Endothelial cell of umbilical vein (primary cell): ENCODE results near the gene GRIN3A. TPM values are rescaled to one million over a fixed set of nuclear protein-coding genes. Genes with fewer than 3 reads are reported as not detected.

ENCODE experiments used
- BruUV-seq: library from RNA; stranded (reverse); fragments of 400-500 nt; replicated peaks from 2 replicates; lab custom pipeline; 2021; lab: Mats Ljungman, UMichigan
- CTCF ChIA-PET: fragments of 300-600, 350-600 bp; sonication (Branson Sonifier 250); formaldehyde crosslinking; loops from one replicate; lab custom pipeline; 2021; ENCODE audit warnings: antibody characterized with exemption, inconsistent platforms; lab: Charles Lee
- POLR2A ChIA-PET: fragments of 300-600, 350-600 bp; sonication (Branson Sonifier 250); formaldehyde crosslinking; loops from one replicate; lab custom pipeline; 2021; ENCODE audit warnings: antibody characterized with exemption, inconsistent platforms; lab: Charles Lee
- DNase-seq: peaks from one replicate; pipeline ENCODE4 v3.0.0-alpha.2; 2011; ENCODE audit warnings: low read depth, low spot score
- FAIRE-seq: peaks from 2 replicates; lab custom pipeline; 2011; peaks lifted over from hg19 to GRCh38; lab: Jason Lieb, UNC
- H2AFZ ChIP-seq: 2 replicates; pipeline ENCODE4 v1.6.0; 2012; ENCODE audit warnings: low read depth, low read length, control low read depth, inconsistent platforms
- H3K27ac ChIP-seq: 2 replicates; pipeline ENCODE4 v1.5.1; 2011; ENCODE audit warnings: low read depth, mild to moderate bottlenecking, control low read depth, low read length, moderate library complexity; ENCODE audit not compliant: insufficient read depth
- H3K27me3 ChIP-seq, 2 experiments: 2 replicates each; pipeline versions ENCODE4 v1.6.0 to v1.6.1; 2011; ENCODE audit warnings: low read length in 2 of 2, mixed read lengths in 1 of 2; ENCODE audit not compliant: control insufficient read depth in 2 of 2, insufficient read depth in 2 of 2
- H3K36me3 ChIP-seq, 2 experiments: 2 replicates in 1 of 2; 3 replicates in 1 of 2; pipeline ENCODE4 v1.5.1; 2011; ENCODE audit warnings: low read length in 2 of 2, mild to moderate bottlenecking in 1 of 2, moderate library complexity in 1 of 2; ENCODE audit not compliant: control insufficient read depth in 2 of 2, insufficient read depth in 2 of 2; ENCODE audit errors: extremely low read depth in 1 of 2
- H3K4me1 ChIP-seq: 3 replicates; pipeline ENCODE4 v1.5.1; 2011; ENCODE audit warnings: mild to moderate bottlenecking, low read length; ENCODE audit not compliant: control insufficient read depth, insufficient read depth; ENCODE audit errors: extremely low read depth
- H3K4me2 ChIP-seq: 2 replicates; pipeline ENCODE4 v1.6.1; 2011; ENCODE audit warnings: low read length, control low read depth, mixed read lengths; ENCODE audit not compliant: insufficient read depth
- H3K4me3 ChIP-seq, 3 experiments: fragments of 200-600 bp in 1 of 3; sonication (generic), shearing (Covaris generic) in 1 of 3; replicated peaks in 1 of 3; 2 replicates each; pipeline ENCODE4 v1.5.1; 2011 to 2016; ENCODE audit warnings: control low read depth in 3 of 3, low read length in 3 of 3, mild to moderate bottlenecking in 2 of 3, inconsistent platforms in 1 of 3, low read depth in 1 of 3, moderate library complexity in 1 of 3; ENCODE audit not compliant: insufficient read depth in 1 of 3
- H3K79me2 ChIP-seq: 2 replicates; pipeline ENCODE4 v1.6.0; 2012; ENCODE audit warnings: low read length, inconsistent platforms; ENCODE audit not compliant: control insufficient read depth, insufficient read depth
- H3K9ac ChIP-seq: replicated peaks from 2 replicates; pipeline ENCODE3; 2011; ENCODE audit warnings: low read length, control low read depth; ENCODE audit not compliant: insufficient read depth; ENCODE audit errors: extremely low read depth
- H3K9me1 ChIP-seq: replicated peaks from 3 replicates; pipeline ENCODE4 v1.6.0; 2011; ENCODE audit warnings: mild to moderate bottlenecking, low read length; ENCODE audit not compliant: control insufficient read depth, insufficient read depth; ENCODE audit errors: extremely low read depth
- H3K9me3 ChIP-seq: replicated peaks from 2 replicates; pipeline ENCODE4 v1.5.1; 2012; ENCODE audit warnings: low read length, inconsistent platforms; ENCODE audit not compliant: control insufficient read depth, insufficient read depth
- H4K20me1 ChIP-seq: replicated peaks from 2 replicates; pipeline ENCODE3; 2011; ENCODE audit warnings: mild to moderate bottlenecking, low read length; ENCODE audit not compliant: control insufficient read depth, insufficient read depth; ENCODE audit errors: extremely low read depth
- EZH2 ChIP-seq: IDR thresholded peaks from 2 replicates; pipeline ENCODE4 v1.6.1; 2012; ENCODE audit warnings: borderline replicate concordance, low read depth, mild to moderate bottlenecking, moderate library complexity, low read length, inconsistent platforms; ENCODE audit not compliant: severe bottlenecking
- FOS ChIP-seq: IDR thresholded peaks from 2 replicates; pipeline ENCODE4 v1.6.1; 2011; ENCODE audit warnings: mild to moderate bottlenecking, low read length, moderate library complexity, borderline replicate concordance; ENCODE audit not compliant: insufficient read depth
- GATA2 ChIP-seq: IDR thresholded peaks from 2 replicates; pipeline ENCODE4 v1.7.0; 2011; ENCODE audit warnings: low read depth, mild to moderate bottlenecking, moderate library complexity, mixed read lengths, low read length; ENCODE audit not compliant: insufficient read length, insufficient read depth
- JUN ChIP-seq: IDR thresholded peaks from 2 replicates; pipeline ENCODE4 v1.6.1; 2011; ENCODE audit warnings: borderline replicate concordance, low read depth; ENCODE audit not compliant: insufficient read length, insufficient read depth
- MYC ChIP-seq: IDR thresholded peaks from one replicate; pipeline ENCODE4 v1.6.1; 2011; ENCODE audit warnings: mild to moderate bottlenecking, low read depth, low read length
- POLR2A ChIP-seq: IDR thresholded peaks from 2 replicates; pipeline ENCODE4 v1.6.1; 2012; ENCODE audit warnings: low read depth, mild to moderate bottlenecking, control low read depth, low read length
- POLR2AphosphoS5 ChIP-seq: IDR thresholded peaks from 2 replicates; pipeline ENCODE4 v1.6.1; 2012; ENCODE audit warnings: low read depth, mild to moderate bottlenecking, control low read depth, low read length, moderate library complexity; ENCODE audit not compliant: insufficient read depth
- dilution Hi-C: fragments of 300-500 bp; cut with MboI; formaldehyde crosslinking; loops from one replicate; pipeline ENCODE4 v1.15.0; 2019; ENCODE audit warnings: low sequenced_read_pairs; ENCODE audit not compliant: extremely low pct_ligation_motif_present
- intact Hi-C: fragments of 100-400 bp; cut with micrococcal nuclease; formaldehyde crosslinking; loops from one replicate; pipeline ENCODE4 v1.10.0; 2022
- polyA plus RNA-seq, 4 experiments: library from polyadenylated mRNA; depleted of rRNA in 3 of 4; stranded (reverse) in 3 of 4; unstranded in 1 of 4; fragments of >200 nt; gene quantifications; 2 replicates each; pipeline versions ENCODE4 v1.2.1 to v1.2.3, GENCODE V29; 2011 to 2012; ENCODE audit warnings: missing spikeins in 1 of 4
- total RNA-seq: library from RNA; stranded (reverse); gene quantifications from 2 replicates; pipeline ENCODE4 v1.2.3, GENCODE V29; 2021
- TF ChIP-seq, protein P1 (sequence below): IDR thresholded peaks from 2 replicates; pipeline ENCODE4 v1.6.1; 2011; ENCODE audit not compliant: insufficient read depth, insufficient read length
- TF ChIP-seq, protein P2 (sequence below), 2 donors: IDR thresholded peaks; 1 replicate in 1 of 2; 2 replicates in 1 of 2; pipeline ENCODE4 v1.5.1; 2011; ENCODE audit warnings: low read length in 2 of 2, mild to moderate bottlenecking in 2 of 2, moderate library complexity in 2 of 2, control low read depth in 1 of 2, inconsistent platforms in 1 of 2, low read depth in 1 of 2; ENCODE audit not compliant: insufficient read depth in 1 of 2; ENCODE audit errors: extremely low read depth in 1 of 2

Gene GRIN3A
- total and polyA plus RNA-seq, 2 donors (not counting 3 experiments of a cell fraction or from before 2014, with no cell fraction given): not detected

DNA sequence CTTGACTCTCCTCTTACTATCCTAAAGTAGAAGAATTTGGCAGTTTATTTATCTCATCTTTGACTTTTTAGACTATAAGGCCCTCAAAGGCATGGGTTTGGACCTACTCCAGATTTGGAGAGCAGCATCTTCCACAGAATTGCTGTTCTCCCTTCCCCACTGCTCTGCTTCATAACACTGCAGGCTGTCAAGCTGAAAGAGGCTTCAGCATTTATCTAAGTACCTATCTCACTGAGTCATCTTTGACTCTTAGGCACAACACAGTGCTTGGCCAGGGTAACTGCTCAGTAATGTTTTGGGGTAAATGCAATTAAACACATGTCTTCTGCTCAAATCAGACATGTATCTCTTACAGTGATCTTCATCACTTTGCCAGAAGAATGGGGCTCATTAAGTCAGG lies 60.6 kb downstream of the GRIN3A start:
- Histone ChIP-seq H4K20me1 (no peaks in the 10 kb centered on the region), H3K79me2 (no peaks in the 10 kb centered on the region), H3K9me1 (no peaks in the 10 kb centered on the region), H3K27ac (no peak overlapping the region), H3K36me3 (no peaks in the 10 kb centered on the region), H3K4me1 (no peaks in the 10 kb centered on the region), H3K4me2 (no peak overlapping the region), H3K9me3 (peaks cover 2% of the 10 kb centered on the region), H2AFZ (no peak overlapping the region), H3K4me3 (no peak overlapping the region), H3K27me3 (no peaks in the 10 kb centered on the region), H3K9ac (no peak overlapping the region)
- dilution Hi-C loops: no loop called here
- CTCF ChIA-PET: no interaction called here
- DNase-seq: no peak
- no peak for FAIRE-seq
- BruUV-seq: no TSS peak
- POLR2A ChIA-PET: no interaction called here
- intact Hi-C loops: no loop called here
- no peak for TF ChIP-seq EZH2
- TF ChIP-seq GATA2: no peak
- no peak for TF ChIP-seq MYC
- no peak for TF ChIP-seq FOS
- TF ChIP-seq JUN: no peak
- TF ChIP-seq POLR2AphosphoS5: no peak
- no peak for TF ChIP-seq POLR2A
- TF ChIP-seq, protein P1, sequence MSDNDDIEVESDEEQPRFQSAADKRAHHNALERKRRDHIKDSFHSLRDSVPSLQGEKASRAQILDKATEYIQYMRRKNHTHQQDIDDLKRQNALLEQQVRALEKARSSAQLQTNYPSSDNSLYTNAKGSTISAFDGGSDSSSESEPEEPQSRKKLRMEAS: no peak
- TF ChIP-seq, protein P2, sequence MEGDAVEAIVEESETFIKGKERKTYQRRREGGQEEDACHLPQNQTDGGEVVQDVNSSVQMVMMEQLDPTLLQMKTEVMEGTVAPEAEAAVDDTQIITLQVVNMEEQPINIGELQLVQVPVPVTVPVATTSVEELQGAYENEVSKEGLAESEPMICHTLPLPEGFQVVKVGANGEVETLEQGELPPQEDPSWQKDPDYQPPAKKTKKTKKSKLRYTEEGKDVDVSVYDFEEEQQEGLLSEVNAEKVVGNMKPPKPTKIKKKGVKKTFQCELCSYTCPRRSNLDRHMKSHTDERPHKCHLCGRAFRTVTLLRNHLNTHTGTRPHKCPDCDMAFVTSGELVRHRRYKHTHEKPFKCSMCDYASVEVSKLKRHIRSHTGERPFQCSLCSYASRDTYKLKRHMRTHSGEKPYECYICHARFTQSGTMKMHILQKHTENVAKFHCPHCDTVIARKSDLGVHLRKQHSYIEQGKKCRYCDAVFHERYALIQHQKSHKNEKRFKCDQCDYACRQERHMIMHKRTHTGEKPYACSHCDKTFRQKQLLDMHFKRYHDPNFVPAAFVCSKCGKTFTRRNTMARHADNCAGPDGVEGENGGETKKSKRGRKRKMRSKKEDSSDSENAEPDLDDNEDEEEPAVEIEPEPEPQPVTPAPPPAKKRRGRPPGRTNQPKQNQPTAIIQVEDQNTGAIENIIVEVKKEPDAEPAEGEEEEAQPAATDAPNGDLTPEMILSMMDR (IDR thresholded peaks at IDR 0.05; ENCODE audit: extremely low read depth in 1 of 2, insufficient read depth in 1 of 2, low read depth in 1 of 2, low read length in 2 of 2): no peak
